Measurements from ENCODE around the gene PNCK. TPM values are rescaled to one million over a fixed set of nuclear protein-coding genes. Genes with fewer than 3 reads are reported as not detected.
"Not testable (repeated sequence)": the region's sequence is repeated elsewhere in the genome, so short reads cannot be mapped to it uniquely, and the experiment has no call there.

The PNCK gene
- total and polyA plus RNA-seq, 2 donors (not counting 1 experiment from before 2014, with no cell fraction given): 0.33 TPM; not detected in 1

GRCh38 chrX:153697924-153698865 is 24.6 kb upstream of the PNCK start:
- H3K4me2 ChIP-seq (ENCODE audit: extremely low read depth, insufficient read depth, low read length): no peak overlapping the region
- TF ChIP-seq EZH2 (IDR thresholded peaks at IDR 0.05; ENCODE audit: low read length, missing control alignments): no peak
- no peak for TF ChIP-seq CTCF (conservative IDR thresholded peaks at IDR 0.05 in 1 of 2, IDR thresholded peaks at IDR 0.05 in 1 of 2; ENCODE audit: low read depth in 1 of 2, low read length in 2 of 2)
- H4K20me1 ChIP-seq (ENCODE audit: control insufficient read depth, extremely low read depth, insufficient read depth, low read length): no peaks in the 10 kb centered on the region
- no peaks in the 10 kb centered on the region for H3K4me1 ChIP-seq (ENCODE audit: control insufficient read depth, extremely low read depth, insufficient read depth, low read length)
- H3K4me3 ChIP-seq (replicated peaks in 1 of 4; ENCODE audit: control extremely low read depth in 1 of 4, insufficient read depth in 1 of 4, low read depth in 3 of 4, low read length in 4 of 4): no peak overlapping the region
- DNase-seq (ENCODE audit: low read depth in 2 of 2): no peak
- no peak overlapping the region for H3K27ac ChIP-seq (ENCODE audit: insufficient read depth, low read length)
- no peaks in the 10 kb centered on the region for H3K27me3 ChIP-seq (ENCODE audit: control insufficient read depth, insufficient read depth, low read length)
- no peak overlapping the region for H2AFZ ChIP-seq (ENCODE audit: low read length)
- no peaks in the 10 kb centered on the region for H3K9me3 ChIP-seq (ENCODE audit: control insufficient read depth, insufficient read depth, low read depth, low read length)
- peaks cover 1% of the 10 kb centered on the region for H3K36me3 ChIP-seq (ENCODE audit: control insufficient read depth, insufficient read depth, low read length)
- H3K9ac ChIP-seq (ENCODE audit: insufficient read depth, low read length): no peak overlapping the region
- H3K79me2 ChIP-seq (ENCODE audit: control insufficient read depth, insufficient read depth, low read length): no peaks in the 10 kb centered on the region

- not testable (repeated sequence) for H3K4me3 ChIP-seq (replicated peaks in 1 of 4; ENCODE audit: control extremely low read depth in 1 of 4, insufficient read depth in 1 of 4, low read depth in 3 of 4, low read length in 4 of 4); H3K9me3 ChIP-seq (ENCODE audit: control insufficient read depth, insufficient read depth, low read depth, low read length); H3K27me3 ChIP-seq (ENCODE audit: control insufficient read depth, insufficient read depth, low read length); H3K9ac ChIP-seq (ENCODE audit: insufficient read depth, low read length); H4K20me1 ChIP-seq (ENCODE audit: control insufficient read depth, extremely low read depth, insufficient read depth, low read length); H2AFZ ChIP-seq (ENCODE audit: low read length); H3K27ac ChIP-seq (ENCODE audit: insufficient read depth, low read length); DNase-seq (ENCODE audit: low read depth in 2 of 2); H3K79me2 ChIP-seq (ENCODE audit: control insufficient read depth, insufficient read depth, low read length); H3K36me3 ChIP-seq (ENCODE audit: control insufficient read depth, insufficient read depth, low read length); H3K4me1 ChIP-seq (ENCODE audit: control insufficient read depth, extremely low read depth, insufficient read depth, low read length); H3K4me2 ChIP-seq (ENCODE audit: extremely low read depth, insufficient read depth, low read length)
Observed at GRCh38 chrX:153696986-153697722, 23.5 kb upstream of the PNCK start.

GRCh38 chrX:153696538-153696937 is 22.9 kb upstream of the PNCK start:
- not testable (repeated sequence) for H3K4me1 ChIP-seq (ENCODE audit: control insufficient read depth, extremely low read depth, insufficient read depth, low read length); H3K4me2 ChIP-seq (ENCODE audit: extremely low read depth, insufficient read depth, low read length); H3K79me2 ChIP-seq (ENCODE audit: control insufficient read depth, insufficient read depth, low read length); H4K20me1 ChIP-seq (ENCODE audit: control insufficient read depth, extremely low read depth, insufficient read depth, low read length); H3K27ac ChIP-seq (ENCODE audit: insufficient read depth, low read length); H3K4me3 ChIP-seq (replicated peaks in 1 of 4; ENCODE audit: control extremely low read depth in 1 of 4, insufficient read depth in 1 of 4, low read depth in 3 of 4, low read length in 4 of 4); H3K9me3 ChIP-seq (ENCODE audit: control insufficient read depth, insufficient read depth, low read depth, low read length); H3K36me3 ChIP-seq (ENCODE audit: control insufficient read depth, insufficient read depth, low read length); H2AFZ ChIP-seq (ENCODE audit: low read length); DNase-seq (ENCODE audit: low read depth in 2 of 2); H3K9ac ChIP-seq (ENCODE audit: insufficient read depth, low read length); H3K27me3 ChIP-seq (ENCODE audit: control insufficient read depth, insufficient read depth, low read length)
